ENCODE measurements around the gene PHLDA2.
"Not testable (repeated sequence)": the region's sequence is repeated elsewhere in the genome, so short reads cannot be mapped to it uniquely, and the experiment has no call there.

The PHLDA2 gene

GRCh38 chr11:2912498-2912897 is 16.7 kb downstream of the PHLDA2 start:
- H3K4me3 ChIP-seq (ENCODE audit: low read depth, low read length), result peak overlapping the region; percentile 13; the same call in 1 of the 2 replicates
- peak overlapping the region; percentile 51; the same call in 1 of the 2 replicates for H3K27ac ChIP-seq (ENCODE audit: low read depth, low read length)
- peaks cover 27% of the 10 kb centered on the region for H3K4me1 ChIP-seq (ENCODE audit: control insufficient read depth, insufficient read depth, low read length)
- no peak overlapping the region for H3K9ac ChIP-seq (ENCODE audit: low read length)
- H3K27me3 ChIP-seq (ENCODE audit: control insufficient read depth, insufficient read depth, low read length), result no peaks in the 10 kb centered on the region
- no peaks in the 10 kb centered on the region for H3K36me3 ChIP-seq (ENCODE audit: control insufficient read depth, insufficient read depth, low read length)
- H3K9me3 ChIP-seq (ENCODE audit: control insufficient read depth, insufficient read depth, low read depth, low read length), result no peaks in the 10 kb centered on the region

GRCh38 chr11:2911785-2912391 is 17.3 kb downstream of the PHLDA2 start:
- Histone ChIP-seq H3K27me3 (ENCODE audit: control insufficient read depth, insufficient read depth, low read length) (no peaks in the 10 kb centered on the region), H3K27ac (ENCODE audit: low read depth, low read length) (no peak overlapping the region), H3K4me3 (ENCODE audit: low read depth, low read length) (no peak overlapping the region), H3K36me3 (ENCODE audit: control insufficient read depth, insufficient read depth, low read length) (no peaks in the 10 kb centered on the region), H3K9ac (ENCODE audit: low read length) (no peak overlapping the region), H3K4me1 (ENCODE audit: control insufficient read depth, insufficient read depth, low read length) (peaks cover 27% of the 10 kb centered on the region), H3K9me3 (ENCODE audit: control insufficient read depth, insufficient read depth, low read depth, low read length) (no peaks in the 10 kb centered on the region)

- H3K9me3 ChIP-seq (ENCODE audit: control insufficient read depth, insufficient read depth, low read depth, low read length), result no peaks in the 10 kb centered on the region
- H3K27ac ChIP-seq (ENCODE audit: low read depth, low read length), result no peak overlapping the region
- H3K4me1 ChIP-seq (ENCODE audit: control insufficient read depth, insufficient read depth, low read length), result peaks cover 27% of the 10 kb centered on the region
- no peak overlapping the region for H3K9ac ChIP-seq (ENCODE audit: low read length)
- H3K4me3 ChIP-seq (ENCODE audit: low read depth, low read length), result no peak overlapping the region
- H3K36me3 ChIP-seq (ENCODE audit: control insufficient read depth, insufficient read depth, low read length), result no peaks in the 10 kb centered on the region
- H3K27me3 ChIP-seq (ENCODE audit: control insufficient read depth, insufficient read depth, low read length), result no peaks in the 10 kb centered on the region
These were observed 18.0 kb downstream of the PHLDA2 start for GRCh38 chr11:2911088-2911784.

- H3K9ac ChIP-seq (ENCODE audit: low read length), result no peak overlapping the region
- peaks cover 27% of the 10 kb centered on the region for H3K4me1 ChIP-seq (ENCODE audit: control insufficient read depth, insufficient read depth, low read length)
- H3K36me3 ChIP-seq (ENCODE audit: control insufficient read depth, insufficient read depth, low read length), result no peaks in the 10 kb centered on the region
- H3K9me3 ChIP-seq (ENCODE audit: control insufficient read depth, insufficient read depth, low read depth, low read length), result no peaks in the 10 kb centered on the region
- H3K27me3 ChIP-seq (ENCODE audit: control insufficient read depth, insufficient read depth, low read length), result no peaks in the 10 kb centered on the region
- no peak overlapping the region for H3K4me3 ChIP-seq (ENCODE audit: low read depth, low read length)
- no peak overlapping the region for H3K27ac ChIP-seq (ENCODE audit: low read depth, low read length)
These were observed 18.7 kb downstream of the PHLDA2 start for GRCh38 chr11:2910401-2910955.

DNA sequence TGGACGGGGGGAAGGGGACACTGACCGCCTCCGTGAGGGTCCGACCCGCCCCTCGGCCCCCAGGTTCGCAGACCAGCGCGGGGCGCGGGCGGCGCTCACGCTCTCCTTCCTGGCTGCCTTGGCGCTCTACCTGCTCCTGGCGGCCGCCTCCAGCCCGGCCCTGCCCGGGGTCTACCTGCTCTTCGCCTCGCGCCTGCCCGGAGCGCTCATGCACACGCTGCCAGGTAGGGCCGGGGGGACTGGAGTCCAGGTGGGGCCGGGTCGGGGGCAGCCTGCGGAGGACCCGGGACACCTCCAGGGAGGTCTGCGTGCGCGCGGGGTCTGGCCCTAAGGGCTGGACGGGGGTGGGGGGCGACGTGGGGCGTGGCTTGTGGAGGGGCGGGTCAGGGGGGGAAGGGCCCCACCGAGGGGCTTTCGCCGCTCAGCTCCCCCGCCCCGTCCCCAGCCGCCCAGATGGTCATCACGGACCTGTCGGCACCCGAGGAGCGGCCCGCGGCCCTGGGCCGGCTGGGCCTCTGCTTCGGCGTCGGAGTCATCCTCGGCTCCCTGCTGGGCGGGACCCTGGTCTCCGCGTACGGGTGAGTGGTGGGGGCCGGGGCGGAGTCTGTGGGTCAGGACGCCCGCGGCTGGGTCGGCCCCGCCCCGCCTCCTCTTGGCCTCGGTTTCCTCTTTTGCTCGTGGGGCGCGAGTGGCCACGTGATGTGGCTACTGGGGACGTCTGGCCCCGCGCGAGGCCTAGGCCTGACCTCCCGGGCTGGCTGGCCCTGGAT is 19.9 kb downstream of the PHLDA2 start:
- Histone ChIP-seq H3K9ac (ENCODE audit: low read length) (no peak overlapping the region), H3K9me3 (ENCODE audit: control insufficient read depth, insufficient read depth, low read depth, low read length) (no peaks in the 10 kb centered on the region; the same call in 1 of the 2 replicates), H3K4me1 (ENCODE audit: control insufficient read depth, insufficient read depth, low read length) (peaks cover 27% of the 10 kb centered on the region), H3K27ac (ENCODE audit: low read depth, low read length) (no peak overlapping the region), H3K27me3 (ENCODE audit: control insufficient read depth, insufficient read depth, low read length) (no peaks in the 10 kb centered on the region), H3K36me3 (ENCODE audit: control insufficient read depth, insufficient read depth, low read length) (no peaks in the 10 kb centered on the region), H3K4me3 (ENCODE audit: low read depth, low read length) (no peak overlapping the region)

GRCh38 chr11:2908130-2908529 is 21.1 kb downstream of the PHLDA2 start:
- Histone ChIP-seq H3K4me1 (ENCODE audit: control insufficient read depth, insufficient read depth, low read length) (peaks cover 27% of the 10 kb centered on the region), H3K9me3 (ENCODE audit: control insufficient read depth, insufficient read depth, low read depth, low read length) (no peaks in the 10 kb centered on the region; the same call in 1 of the 2 replicates), H3K9ac (ENCODE audit: low read length) (no peak overlapping the region), H3K4me3 (ENCODE audit: low read depth, low read length) (no peak overlapping the region), H3K36me3 (ENCODE audit: control insufficient read depth, insufficient read depth, low read length) (no peaks in the 10 kb centered on the region), H3K27ac (ENCODE audit: low read depth, low read length) (no peak overlapping the region), H3K27me3 (ENCODE audit: control insufficient read depth, insufficient read depth, low read length) (no peaks in the 10 kb centered on the region)

DNA sequence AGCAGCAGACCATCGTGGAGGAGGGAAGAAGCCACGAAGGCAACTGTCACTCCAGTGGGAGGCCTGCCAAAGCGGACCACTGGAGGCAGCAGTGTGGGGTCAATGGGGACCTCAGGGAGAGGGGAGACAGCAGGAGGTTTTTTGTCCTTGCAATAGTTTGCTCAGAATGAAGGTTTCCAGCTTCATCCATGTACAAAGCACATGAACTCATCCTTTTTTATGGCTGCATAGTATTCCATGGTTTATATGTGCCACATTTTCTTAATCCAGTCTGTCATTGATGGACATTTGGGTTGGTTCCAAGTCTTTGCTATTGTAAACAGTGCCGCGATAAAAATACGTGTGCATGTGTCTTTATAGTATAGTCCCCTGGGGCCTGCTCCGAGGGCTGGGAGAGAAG is 23.9 kb downstream of the PHLDA2 start:
- H3K4me3 ChIP-seq (ENCODE audit: low read depth, low read length); H3K9ac ChIP-seq (ENCODE audit: low read length); H3K27me3 ChIP-seq (ENCODE audit: control insufficient read depth, insufficient read depth, low read length); H3K9me3 ChIP-seq (ENCODE audit: control insufficient read depth, insufficient read depth, low read depth, low read length); H3K36me3 ChIP-seq (ENCODE audit: control insufficient read depth, insufficient read depth, low read length); H3K27ac ChIP-seq (ENCODE audit: low read depth, low read length): not testable (repeated sequence)
- peaks cover 23% of the 10 kb centered on the region for H3K4me1 ChIP-seq (ENCODE audit: control insufficient read depth, insufficient read depth, low read length)

DNA sequence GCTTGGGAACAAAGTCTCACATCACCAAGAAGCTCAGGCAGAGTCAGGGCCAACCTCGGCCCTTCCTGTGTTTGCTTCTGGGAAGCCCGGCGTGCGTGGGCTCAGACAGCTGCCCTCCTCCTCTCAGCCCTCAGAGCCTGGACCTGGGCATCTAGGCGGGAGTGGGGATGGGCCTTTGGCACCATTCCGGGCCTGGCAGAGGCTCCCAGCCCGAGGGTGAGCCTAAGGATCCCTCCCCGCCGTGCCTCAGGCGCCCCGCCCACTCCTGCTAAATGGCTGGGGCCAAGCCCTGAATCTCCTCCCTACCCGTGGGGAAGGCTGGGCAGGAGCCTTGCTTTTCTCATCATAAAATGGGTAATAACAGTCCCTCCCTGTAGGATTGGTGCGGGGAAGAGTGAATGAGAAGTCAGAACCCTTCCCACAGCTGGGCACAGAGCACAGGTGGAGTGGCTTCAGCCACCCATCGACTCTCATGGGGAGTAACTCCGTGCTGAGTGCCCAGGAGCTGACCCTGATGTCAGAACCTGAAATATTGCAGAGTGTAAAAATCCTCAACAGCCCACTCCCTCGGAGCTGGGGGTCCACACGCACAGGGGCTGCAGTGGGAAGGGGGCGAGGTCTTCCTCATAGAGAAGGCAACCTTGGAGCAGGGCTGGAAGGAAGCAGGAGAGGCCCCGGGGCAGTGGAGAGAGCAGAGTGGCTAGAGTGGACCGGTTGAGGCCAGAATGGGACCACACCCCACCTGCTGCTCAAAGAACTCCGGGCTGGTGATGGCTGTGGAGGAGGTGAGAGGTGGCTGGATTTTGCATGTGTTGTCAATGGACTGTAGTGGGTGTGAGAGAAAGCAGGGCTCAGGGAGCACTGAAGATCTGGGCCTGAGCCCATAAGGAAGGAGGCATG is 24.8 kb downstream of the PHLDA2 start:
- Histone ChIP-seq H3K27me3 (ENCODE audit: control insufficient read depth, insufficient read depth, low read length) (no peaks in the 10 kb centered on the region), H3K27ac (ENCODE audit: low read depth, low read length) (no peak overlapping the region), H3K9ac (ENCODE audit: low read length) (no peak overlapping the region), H3K36me3 (ENCODE audit: control insufficient read depth, insufficient read depth, low read length) (no peaks in the 10 kb centered on the region), H3K4me1 (ENCODE audit: control insufficient read depth, insufficient read depth, low read length) (peaks cover 23% of the 10 kb centered on the region), H3K9me3 (ENCODE audit: control insufficient read depth, insufficient read depth, low read depth, low read length) (no peaks in the 10 kb centered on the region; the same call in 1 of the 2 replicates), H3K4me3 (ENCODE audit: low read depth, low read length) (no peak overlapping the region)

DNA sequence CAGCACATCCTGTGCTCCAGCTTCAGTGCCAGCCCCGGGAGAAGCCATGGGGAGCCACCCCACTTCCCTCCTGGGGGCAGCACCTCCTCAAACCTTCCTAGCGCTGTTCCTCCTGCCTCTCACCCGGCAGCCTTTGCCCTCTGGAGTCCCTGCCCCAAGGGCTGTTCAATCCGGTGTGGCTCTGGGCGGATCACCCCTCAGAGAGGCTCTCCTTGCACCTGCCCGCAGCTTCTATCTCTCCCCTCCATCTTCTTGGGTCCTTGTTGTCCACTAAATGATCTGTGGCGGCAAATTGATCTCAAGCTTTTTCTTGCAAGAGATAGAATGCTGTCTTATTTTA is 25.6 kb downstream of the PHLDA2 start:
- no peaks in the 10 kb centered on the region; the same call in 1 of the 2 replicates for H3K9me3 ChIP-seq (ENCODE audit: control insufficient read depth, insufficient read depth, low read depth, low read length)
- no peak overlapping the region for H3K4me3 ChIP-seq (ENCODE audit: low read depth, low read length)
- H3K27me3 ChIP-seq (ENCODE audit: control insufficient read depth, insufficient read depth, low read length), result peaks cover 4% of the 10 kb centered on the region
- no peak overlapping the region for H3K9ac ChIP-seq (ENCODE audit: low read length)
- no peak overlapping the region for H3K27ac ChIP-seq (ENCODE audit: low read depth, low read length)
- peaks cover 26% of the 10 kb centered on the region for H3K4me1 ChIP-seq (ENCODE audit: control insufficient read depth, insufficient read depth, low read length)
- no peaks in the 10 kb centered on the region for H3K36me3 ChIP-seq (ENCODE audit: control insufficient read depth, insufficient read depth, low read length)

- Histone ChIP-seq H3K36me3 (ENCODE audit: control insufficient read depth, insufficient read depth, low read length) (no peaks in the 10 kb centered on the region), H3K27ac (ENCODE audit: low read depth, low read length) (no peak overlapping the region), H3K27me3 (ENCODE audit: control insufficient read depth, insufficient read depth, low read length) (peaks cover 4% of the 10 kb centered on the region), H3K9ac (ENCODE audit: low read length) (no peak overlapping the region), H3K9me3 (ENCODE audit: control insufficient read depth, insufficient read depth, low read depth, low read length) (no peaks in the 10 kb centered on the region; the same call in 1 of the 2 replicates), H3K4me3 (ENCODE audit: low read depth, low read length) (peak overlapping the region; percentile 92), H3K4me1 (ENCODE audit: control insufficient read depth, insufficient read depth, low read length) (peaks cover 26% of the 10 kb centered on the region)
These were observed 26.2 kb downstream of the PHLDA2 start for GRCh38 chr11:2902784-2903671.
